NCI-H774 (cell line): Measurements from ENCODE around the gene TMEM131L.
"Not testable (repeated sequence)": the region's sequence is repeated elsewhere in the genome, so short reads cannot be mapped to it uniquely, and the experiment has no call there.

ENCODE experiments used
- DNase-seq: peaks from one replicate; lab custom pipeline; 2025; lab: John Stamatoyannopoulos, UW

TMEM131L gene

GRCh38 chr4:153573221-153573620 is 107.1 kb downstream of the TMEM131L start:
- DNase-seq = no peak

- DNase-seq = no peak
Measured at GRCh38 chr4:153573881-153574802, 108.0 kb downstream of the TMEM131L start.

GRCh38 chr4:153576443-153576774 is 110.2 kb downstream of the TMEM131L start:
- no peak for DNase-seq

GRCh38 chr4:153577053-153577452 is 110.9 kb downstream of the TMEM131L start:
- no peak for DNase-seq

GRCh38 chr4:153579410-153579809 is 113.2 kb downstream of the TMEM131L start:
- DNase-seq = no peak

GRCh38 chr4:153579872-153580271 is 113.7 kb downstream of the TMEM131L start:
- no peak for DNase-seq

GRCh38 chr4:153582954-153583702 is 117.0 kb downstream of the TMEM131L start:
- no peak for DNase-seq

GRCh38 chr4:153585026-153585425 is 118.9 kb downstream of the TMEM131L start:
- no peak for DNase-seq

- DNase-seq = no peak
Measured at GRCh38 chr4:153589703-153590595, 123.8 kb downstream of the TMEM131L start.

GRCh38 chr4:153591441-153591840 is 125.3 kb downstream of the TMEM131L start:
- DNase-seq = no peak

GRCh38 chr4:153592064-153592463 is 125.9 kb downstream of the TMEM131L start:
- DNase-seq = no peak

- DNase-seq = no peak
Measured at GRCh38 chr4:153593161-153593560, 127.0 kb downstream of the TMEM131L start.

GRCh38 chr4:153594210-153594609 is 128.1 kb downstream of the TMEM131L start:
- DNase-seq = no peak

- no peak for DNase-seq
Measured at GRCh38 chr4:153595894-153596601, 129.9 kb downstream of the TMEM131L start.

- DNase-seq = no peak
Measured at GRCh38 chr4:153602758-153603157, 136.6 kb downstream of the TMEM131L start.

GRCh38 chr4:153603258-153603657 is 137.1 kb downstream of the TMEM131L start:
- no peak for DNase-seq

- no peak for DNase-seq
Measured at GRCh38 chr4:153603835-153604234, 137.7 kb downstream of the TMEM131L start.

GRCh38 chr4:153609070-153609469 is 142.9 kb downstream of the TMEM131L start:
- not testable (repeated sequence) for DNase-seq

- no peak for DNase-seq
Measured at GRCh38 chr4:153610623-153611376, 144.6 kb downstream of the TMEM131L start.

- DNase-seq = no peak
Measured at GRCh38 chr4:153611679-153612078, 145.5 kb downstream of the TMEM131L start.

- no peak for DNase-seq
Measured at GRCh38 chr4:153612878-153613277, 146.7 kb downstream of the TMEM131L start.
